ENCODE results near the gene ZACN. TPM values are rescaled to one million over a fixed set of nuclear protein-coding genes. Genes with fewer than 3 reads are reported as not detected.
"Not testable (repeated sequence)": the region's sequence is repeated elsewhere in the genome, so short reads cannot be mapped to it uniquely, and the experiment has no call there.

The ZACN gene
- polyA plus RNA-seq, 1 donor from 2014 or later: not detected

DNA sequence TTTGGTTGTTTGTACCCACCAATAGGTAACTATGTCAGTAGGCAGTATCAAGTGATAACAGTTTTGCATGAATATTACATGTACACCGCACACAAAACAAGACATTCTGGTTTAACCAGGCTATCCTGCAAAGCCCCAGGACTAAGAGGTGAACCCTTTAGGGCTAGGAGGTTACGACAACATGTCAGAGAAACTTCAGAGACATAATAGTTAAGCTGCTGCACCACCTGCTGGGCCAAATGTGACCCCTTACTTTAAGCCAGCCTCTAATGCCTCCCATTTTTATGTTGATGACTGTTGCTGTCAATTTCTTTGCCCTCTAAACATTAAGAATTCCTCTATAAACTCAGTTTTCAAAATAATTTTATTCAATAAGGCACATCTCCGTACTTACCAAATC lies 22.1 kb upstream of the ZACN start:
- no peak overlapping the region for H3K27ac ChIP-seq (ENCODE audit: low read length)
- TF ChIP-seq RAD21 (conservative IDR thresholded peaks at IDR 0.05) (no peak), EP300 (conservative IDR thresholded peaks at IDR 0.05; ENCODE audit: poor library complexity, severe bottlenecking) (no peak), POLR2AphosphoS5 (IDR thresholded peaks at IDR 0.05) (no peak)
- TF ChIP-seq, protein P1, sequence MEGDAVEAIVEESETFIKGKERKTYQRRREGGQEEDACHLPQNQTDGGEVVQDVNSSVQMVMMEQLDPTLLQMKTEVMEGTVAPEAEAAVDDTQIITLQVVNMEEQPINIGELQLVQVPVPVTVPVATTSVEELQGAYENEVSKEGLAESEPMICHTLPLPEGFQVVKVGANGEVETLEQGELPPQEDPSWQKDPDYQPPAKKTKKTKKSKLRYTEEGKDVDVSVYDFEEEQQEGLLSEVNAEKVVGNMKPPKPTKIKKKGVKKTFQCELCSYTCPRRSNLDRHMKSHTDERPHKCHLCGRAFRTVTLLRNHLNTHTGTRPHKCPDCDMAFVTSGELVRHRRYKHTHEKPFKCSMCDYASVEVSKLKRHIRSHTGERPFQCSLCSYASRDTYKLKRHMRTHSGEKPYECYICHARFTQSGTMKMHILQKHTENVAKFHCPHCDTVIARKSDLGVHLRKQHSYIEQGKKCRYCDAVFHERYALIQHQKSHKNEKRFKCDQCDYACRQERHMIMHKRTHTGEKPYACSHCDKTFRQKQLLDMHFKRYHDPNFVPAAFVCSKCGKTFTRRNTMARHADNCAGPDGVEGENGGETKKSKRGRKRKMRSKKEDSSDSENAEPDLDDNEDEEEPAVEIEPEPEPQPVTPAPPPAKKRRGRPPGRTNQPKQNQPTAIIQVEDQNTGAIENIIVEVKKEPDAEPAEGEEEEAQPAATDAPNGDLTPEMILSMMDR (IDR thresholded peaks at IDR 0.05; ENCODE audit: poor library complexity, severe bottlenecking): no peak
- no peak overlapping the region for H2AFZ ChIP-seq (ENCODE audit: low read depth, low read length)
- H3K79me2 ChIP-seq (replicated peaks; ENCODE audit: insufficient read depth, low read length): no peaks in the 10 kb centered on the region
- H3K9me2 ChIP-seq (ENCODE audit: insufficient read depth, low read length): no peaks in the 10 kb centered on the region
- H3K9me3 ChIP-seq (ENCODE audit: low read length): no peaks in the 10 kb centered on the region
- no peaks in the 10 kb centered on the region for H3K27me3 ChIP-seq (ENCODE audit: insufficient read depth, low read depth, low read length)
- no peaks in the 10 kb centered on the region for H3K36me3 ChIP-seq (ENCODE audit: insufficient read depth, low read length)
- no peaks in the 10 kb centered on the region for H4K20me1 ChIP-seq (ENCODE audit: insufficient read depth)
- no peak overlapping the region for H3K4me3 ChIP-seq (ENCODE audit: low read length)
- no peaks in the 10 kb centered on the region for H3F3A ChIP-seq (ENCODE audit: insufficient read depth, low read length, poor library complexity, severe bottlenecking)
- H3K9ac ChIP-seq (ENCODE audit: low read length): no peak overlapping the region
- H3K4me2 ChIP-seq (ENCODE audit: low read length): no peak overlapping the region

DNA sequence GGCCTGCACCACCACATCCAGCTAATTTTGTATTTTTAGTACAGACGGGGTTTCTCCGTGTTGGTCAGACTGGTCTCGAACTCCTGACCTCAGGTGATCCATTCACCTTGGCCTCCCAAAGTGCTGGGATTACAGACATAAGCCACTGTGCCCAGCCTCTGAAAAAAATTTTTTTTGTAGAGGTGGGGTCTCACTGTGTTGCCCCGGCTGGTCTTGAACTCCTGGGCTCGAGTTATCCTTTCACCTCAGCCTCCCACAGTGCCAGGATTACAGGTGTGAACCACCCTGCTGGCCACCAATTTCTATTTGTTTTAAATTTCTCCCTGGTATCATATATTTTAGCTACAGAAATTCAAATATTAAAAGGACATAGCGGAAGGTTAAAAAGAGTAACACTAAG lies 20.7 kb upstream of the ZACN start:
- H2AFZ ChIP-seq (ENCODE audit: low read depth, low read length); H3K9ac ChIP-seq (ENCODE audit: low read length); H4K20me1 ChIP-seq (ENCODE audit: insufficient read depth); H3K4me3 ChIP-seq (ENCODE audit: low read length); H3K9me3 ChIP-seq (ENCODE audit: low read length); H3K4me2 ChIP-seq (ENCODE audit: low read length); H3K9me2 ChIP-seq (ENCODE audit: insufficient read depth, low read length); H3F3A ChIP-seq (ENCODE audit: insufficient read depth, low read length, poor library complexity, severe bottlenecking); H3K79me2 ChIP-seq (replicated peaks; ENCODE audit: insufficient read depth, low read length); H3K27me3 ChIP-seq (ENCODE audit: insufficient read depth, low read depth, low read length); H3K27ac ChIP-seq (ENCODE audit: low read length); H3K36me3 ChIP-seq (ENCODE audit: insufficient read depth, low read length): not testable (repeated sequence)

DNA sequence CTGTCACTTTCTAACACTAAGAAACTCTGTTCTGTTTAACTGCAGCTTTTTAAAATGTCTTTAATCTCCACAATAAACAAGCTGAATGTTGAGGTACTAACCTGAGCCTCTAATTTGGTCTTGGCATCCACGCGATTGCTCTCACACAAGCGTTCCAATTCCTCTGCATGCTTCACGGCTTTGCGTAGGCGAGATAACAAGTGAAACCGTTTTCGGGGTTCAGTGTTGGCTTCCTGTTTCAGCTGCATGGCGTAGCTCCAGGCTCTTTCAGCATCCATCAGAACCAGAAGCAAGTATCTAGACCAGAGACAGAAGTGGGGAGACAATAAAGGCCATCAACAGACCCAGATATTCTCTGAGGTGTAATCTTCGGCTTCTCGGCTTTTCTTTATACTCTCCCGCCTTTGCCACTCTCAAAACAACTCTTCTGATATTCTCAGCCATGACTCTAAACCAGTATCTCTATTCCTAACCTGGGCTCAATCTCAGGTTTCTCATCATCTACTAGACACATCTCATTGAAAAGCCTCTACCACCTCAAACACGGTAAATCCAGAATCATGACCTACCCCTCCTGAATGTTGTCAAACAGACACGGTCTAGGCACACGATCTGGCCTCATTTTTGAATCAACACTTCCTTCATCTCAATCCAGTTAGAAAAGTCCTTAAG lies 15.0 kb upstream of the ZACN start:
- H3F3A ChIP-seq (ENCODE audit: insufficient read depth, low read length, poor library complexity, severe bottlenecking): no peaks in the 10 kb centered on the region
- H3K4me2 ChIP-seq (ENCODE audit: low read length): no peak overlapping the region
- H3K4me3 ChIP-seq (ENCODE audit: low read length): no peak overlapping the region
- H4K20me1 ChIP-seq (ENCODE audit: insufficient read depth): no peaks in the 10 kb centered on the region
- H3K36me3 ChIP-seq (ENCODE audit: insufficient read depth, low read length): peaks cover 7% of the 10 kb centered on the region
- H3K79me2 ChIP-seq (replicated peaks; ENCODE audit: insufficient read depth, low read length): no peaks in the 10 kb centered on the region
- no peaks in the 10 kb centered on the region for H3K9me3 ChIP-seq (ENCODE audit: low read length)
- H3K27ac ChIP-seq (ENCODE audit: low read length): no peak overlapping the region
- no peak overlapping the region for H2AFZ ChIP-seq (ENCODE audit: low read depth, low read length)
- no peaks in the 10 kb centered on the region for H3K27me3 ChIP-seq (ENCODE audit: insufficient read depth, low read depth, low read length)
- no peak for TF ChIP-seq SMC3 (conservative IDR thresholded peaks at IDR 0.05; ENCODE audit: poor library complexity)
- no peak for TF ChIP-seq EZH2 (IDR thresholded peaks at IDR 0.05; ENCODE audit: borderline replicate concordance, insufficient read depth, low read length, poor library complexity, severe bottlenecking)
- TF ChIP-seq, protein P2, sequence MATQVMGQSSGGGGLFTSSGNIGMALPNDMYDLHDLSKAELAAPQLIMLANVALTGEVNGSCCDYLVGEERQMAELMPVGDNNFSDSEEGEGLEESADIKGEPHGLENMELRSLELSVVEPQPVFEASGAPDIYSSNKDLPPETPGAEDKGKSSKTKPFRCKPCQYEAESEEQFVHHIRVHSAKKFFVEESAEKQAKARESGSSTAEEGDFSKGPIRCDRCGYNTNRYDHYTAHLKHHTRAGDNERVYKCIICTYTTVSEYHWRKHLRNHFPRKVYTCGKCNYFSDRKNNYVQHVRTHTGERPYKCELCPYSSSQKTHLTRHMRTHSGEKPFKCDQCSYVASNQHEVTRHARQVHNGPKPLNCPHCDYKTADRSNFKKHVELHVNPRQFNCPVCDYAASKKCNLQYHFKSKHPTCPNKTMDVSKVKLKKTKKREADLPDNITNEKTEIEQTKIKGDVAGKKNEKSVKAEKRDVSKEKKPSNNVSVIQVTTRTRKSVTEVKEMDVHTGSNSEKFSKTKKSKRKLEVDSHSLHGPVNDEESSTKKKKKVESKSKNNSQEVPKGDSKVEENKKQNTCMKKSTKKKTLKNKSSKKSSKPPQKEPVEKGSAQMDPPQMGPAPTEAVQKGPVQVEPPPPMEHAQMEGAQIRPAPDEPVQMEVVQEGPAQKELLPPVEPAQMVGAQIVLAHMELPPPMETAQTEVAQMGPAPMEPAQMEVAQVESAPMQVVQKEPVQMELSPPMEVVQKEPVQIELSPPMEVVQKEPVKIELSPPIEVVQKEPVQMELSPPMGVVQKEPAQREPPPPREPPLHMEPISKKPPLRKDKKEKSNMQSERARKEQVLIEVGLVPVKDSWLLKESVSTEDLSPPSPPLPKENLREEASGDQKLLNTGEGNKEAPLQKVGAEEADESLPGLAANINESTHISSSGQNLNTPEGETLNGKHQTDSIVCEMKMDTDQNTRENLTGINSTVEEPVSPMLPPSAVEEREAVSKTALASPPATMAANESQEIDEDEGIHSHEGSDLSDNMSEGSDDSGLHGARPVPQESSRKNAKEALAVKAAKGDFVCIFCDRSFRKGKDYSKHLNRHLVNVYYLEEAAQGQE (IDR thresholded peaks at IDR 0.05; ENCODE audit: borderline replicate concordance): no peak
- TF ChIP-seq, protein P1 (IDR thresholded peaks at IDR 0.05; ENCODE audit: poor library complexity, severe bottlenecking): no peak
- no peak for TF ChIP-seq RAD21 (conservative IDR thresholded peaks at IDR 0.05)
- no peak for TF ChIP-seq TAF1 (IDR thresholded peaks at IDR 0.05; ENCODE audit: low read depth)
- no peak for TF ChIP-seq POLR2AphosphoS5 (IDR thresholded peaks at IDR 0.05)
- no peak for TF ChIP-seq EP300 (conservative IDR thresholded peaks at IDR 0.05; ENCODE audit: poor library complexity, severe bottlenecking)
- no peak for TF ChIP-seq MXI1 (conservative IDR thresholded peaks at IDR 0.05; ENCODE audit: poor library complexity, severe bottlenecking)
- H3K9ac ChIP-seq (ENCODE audit: low read length): no peak overlapping the region
- no peaks in the 10 kb centered on the region for H3K9me2 ChIP-seq (ENCODE audit: insufficient read depth, low read length)

Measured in neural cell (in vitro differentiated cells).